SK-N-SH (cell line): Measurements from ENCODE around the gene FIBP. TPM values are rescaled to one million over a fixed set of nuclear protein-coding genes. Genes with fewer than 3 reads are reported as not detected.

Experiments
- CHD2 ChIP-seq: fragments of 150-350 bp; IDR thresholded peaks from 2 replicates; pipeline ENCODE4 v1.6.1; 2018; ENCODE audit warnings: low read length; ENCODE audit not compliant: partially characterized antibody
- ELF1 ChIP-seq: IDR thresholded peaks from 2 replicates; pipeline ENCODE4 v1.4.0; 2012
- FOXJ3 ChIP-seq: sonication (generic); formaldehyde crosslinking; IDR thresholded peaks from 2 replicates; pipeline ENCODE4 v1.5.1; 2020; ENCODE audit warnings: mild to moderate bottlenecking, missing genetic modification reagents
- FOXM1 ChIP-seq: IDR thresholded peaks from 2 replicates; pipeline ENCODE4 v1.4.0; 2012; ENCODE audit warnings: low read depth, mild to moderate bottlenecking
- GATA2 ChIP-seq: sonication (generic); formaldehyde crosslinking; IDR thresholded peaks from 2 replicates; pipeline ENCODE4 v1.5.0; 2020; ENCODE audit warnings: mild to moderate bottlenecking, missing genetic modification reagents
- MEF2A ChIP-seq: IDR thresholded peaks from 2 replicates; pipeline ENCODE4 v1.4.0; 2012; ENCODE audit warnings: low read depth, borderline replicate concordance
- MXI1 ChIP-seq: IDR thresholded peaks from 2 replicates; pipeline ENCODE4 v1.6.1; 2012; ENCODE audit warnings: mild to moderate bottlenecking, low read depth, low read length, improper control_type of control experiment
- NFIC ChIP-seq: IDR thresholded peaks from 2 replicates; pipeline ENCODE4 v1.4.0; 2012; ENCODE audit warnings: borderline replicate concordance
- NRF1 ChIP-seq: IDR thresholded peaks from 2 replicates; pipeline ENCODE4 v1.6.1; 2012; ENCODE audit warnings: low read depth, mild to moderate bottlenecking, low read length
- POLR2AphosphoS5 ChIP-seq: IDR thresholded peaks from 2 replicates; pipeline ENCODE4 v1.6.1; 2012; ENCODE audit warnings: low read depth, low read length
- RFX5 ChIP-seq: IDR thresholded peaks from 2 replicates; pipeline ENCODE4 v1.6.1; 2012; ENCODE audit warnings: mild to moderate bottlenecking, improper control_type of control experiment, low read length
- RXRA ChIP-seq: IDR thresholded peaks from 2 replicates; pipeline ENCODE4 v1.4.0; 2012; ENCODE audit warnings: low read depth, mild to moderate bottlenecking, borderline replicate concordance
- SIN3A ChIP-seq: IDR thresholded peaks from 2 replicates; pipeline ENCODE4 v1.6.1; 2012; ENCODE audit warnings: low read depth, mild to moderate bottlenecking, low read length, moderate library complexity, borderline replicate concordance
- TAF1 ChIP-seq: IDR thresholded peaks from 2 replicates; pipeline ENCODE4 v1.6.1; 2012; ENCODE audit warnings: low read depth, mild to moderate bottlenecking, low read length, moderate library complexity, borderline replicate concordance
- TEAD4 ChIP-seq: IDR thresholded peaks from 2 replicates; pipeline ENCODE4 v1.4.0; 2012; ENCODE audit warnings: mild to moderate bottlenecking, borderline replicate concordance; ENCODE audit not compliant: insufficient read depth
- USF2 ChIP-seq: fragments of 150-350 bp; IDR thresholded peaks from 2 replicates; pipeline ENCODE4 v1.6.1; 2017; ENCODE audit warnings: antibody characterized with exemption, low read length, low read depth, borderline replicate concordance
- YY1 ChIP-seq: IDR thresholded peaks from 2 replicates; pipeline ENCODE4 v1.4.0; 2012; ENCODE audit warnings: low read depth, mild to moderate bottlenecking
- polyA plus RNA-seq, 3 experiments: library from polyadenylated mRNA; depleted of rRNA; stranded (reverse); fragments of >200 nt; gene quantifications; 2 replicates each; pipeline ENCODE4 v1.2.3, GENCODE V29; 2012
- TF ChIP-seq, protein P1 (sequence below): IDR thresholded peaks from 2 replicates; pipeline ENCODE4 v1.6.1; 2012; ENCODE audit warnings: mild to moderate bottlenecking, low read depth, low read length, moderate library complexity
- TF ChIP-seq, protein P2 (sequence below): IDR thresholded peaks from 2 replicates; pipeline ENCODE4 v1.4.0; 2012; ENCODE audit warnings: low read depth

The FIBP gene
- polyA plus RNA-seq, 1 of the 3 experiments (the other 2 are of a cell fraction) = 190 TPM

DNA sequence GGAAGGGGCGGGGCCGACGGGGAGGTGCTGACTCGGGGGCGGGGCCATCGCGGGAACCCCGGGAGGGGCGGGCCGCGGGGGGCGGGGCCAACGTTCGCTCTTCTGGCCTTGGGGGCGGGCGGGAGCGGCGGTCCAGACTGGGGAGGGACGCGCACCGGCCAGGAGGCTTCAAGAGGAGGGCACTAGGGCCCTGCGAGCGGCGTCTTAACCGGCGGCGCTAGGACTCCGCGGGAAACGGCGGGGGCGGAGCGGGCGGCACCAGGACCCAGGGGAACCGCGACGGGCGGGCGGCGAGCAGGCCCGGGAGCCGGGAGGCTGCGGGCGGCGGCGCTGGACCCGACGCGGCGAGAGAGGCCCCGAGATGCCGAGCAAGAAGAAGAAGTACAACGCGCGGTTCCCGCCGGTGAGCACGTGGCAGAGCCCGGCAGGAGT, 30.9 kb upstream of the FIBP start, which contains the start of gene DRAP1 (continued):
- TF ChIP-seq, protein P1, sequence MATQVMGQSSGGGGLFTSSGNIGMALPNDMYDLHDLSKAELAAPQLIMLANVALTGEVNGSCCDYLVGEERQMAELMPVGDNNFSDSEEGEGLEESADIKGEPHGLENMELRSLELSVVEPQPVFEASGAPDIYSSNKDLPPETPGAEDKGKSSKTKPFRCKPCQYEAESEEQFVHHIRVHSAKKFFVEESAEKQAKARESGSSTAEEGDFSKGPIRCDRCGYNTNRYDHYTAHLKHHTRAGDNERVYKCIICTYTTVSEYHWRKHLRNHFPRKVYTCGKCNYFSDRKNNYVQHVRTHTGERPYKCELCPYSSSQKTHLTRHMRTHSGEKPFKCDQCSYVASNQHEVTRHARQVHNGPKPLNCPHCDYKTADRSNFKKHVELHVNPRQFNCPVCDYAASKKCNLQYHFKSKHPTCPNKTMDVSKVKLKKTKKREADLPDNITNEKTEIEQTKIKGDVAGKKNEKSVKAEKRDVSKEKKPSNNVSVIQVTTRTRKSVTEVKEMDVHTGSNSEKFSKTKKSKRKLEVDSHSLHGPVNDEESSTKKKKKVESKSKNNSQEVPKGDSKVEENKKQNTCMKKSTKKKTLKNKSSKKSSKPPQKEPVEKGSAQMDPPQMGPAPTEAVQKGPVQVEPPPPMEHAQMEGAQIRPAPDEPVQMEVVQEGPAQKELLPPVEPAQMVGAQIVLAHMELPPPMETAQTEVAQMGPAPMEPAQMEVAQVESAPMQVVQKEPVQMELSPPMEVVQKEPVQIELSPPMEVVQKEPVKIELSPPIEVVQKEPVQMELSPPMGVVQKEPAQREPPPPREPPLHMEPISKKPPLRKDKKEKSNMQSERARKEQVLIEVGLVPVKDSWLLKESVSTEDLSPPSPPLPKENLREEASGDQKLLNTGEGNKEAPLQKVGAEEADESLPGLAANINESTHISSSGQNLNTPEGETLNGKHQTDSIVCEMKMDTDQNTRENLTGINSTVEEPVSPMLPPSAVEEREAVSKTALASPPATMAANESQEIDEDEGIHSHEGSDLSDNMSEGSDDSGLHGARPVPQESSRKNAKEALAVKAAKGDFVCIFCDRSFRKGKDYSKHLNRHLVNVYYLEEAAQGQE = no peak; the same call in 1 of the 2 replicates
- TF ChIP-seq TAF1 (peak; percentile 48), FOXJ3 (CRISPR knock-in tag) (no peak), NFIC (peak; percentile 39), MXI1 (peak; percentile 52; the same call in 1 of the 2 replicates), RXRA (no peak), CHD2 (peak; percentile 76), TEAD4 (0 out of 2 replicates have a peak, but pooled peaks have one; percentile 21), FOXM1 (0 out of 2 replicates have a peak, but pooled peaks have one; percentile 41), ELF1 (peak; percentile 51), YY1 (no peak), POLR2AphosphoS5 (peak; percentile 24; the same call in 1 of the 2 replicates), NRF1 (no peak), SIN3A (peak; percentile 99), GATA2 (no peak), RFX5 (no peak), USF2 (no peak), MEF2A (peak; percentile 51; the same call in 1 of the 2 replicates)
- TF ChIP-seq, protein P2, sequence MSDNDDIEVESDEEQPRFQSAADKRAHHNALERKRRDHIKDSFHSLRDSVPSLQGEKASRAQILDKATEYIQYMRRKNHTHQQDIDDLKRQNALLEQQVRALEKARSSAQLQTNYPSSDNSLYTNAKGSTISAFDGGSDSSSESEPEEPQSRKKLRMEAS = peak; percentile 89
- TF ChIP-seq, all 33 proteins: peak for 17
